A673 (cell line): ENCODE measurements around the gene KDM4B.

Experiments
- CTCF ChIP-seq: fragments of 300-800, 200-600 bp; sonication (generic); conservative IDR thresholded peaks from 2 replicates; pipeline ENCODE4 v1.5.1; 2017; ENCODE audit warnings: low read depth, mild to moderate bottlenecking, antibody characterized with exemption, low read length, moderate library complexity, mixed read lengths
- EZH2 ChIP-seq: fragments of 200-600 bp; sonication (generic); IDR thresholded peaks from 2 replicates; pipeline ENCODE4 v1.6.1; 2017; ENCODE audit warnings: borderline replicate concordance, low read depth, mild to moderate bottlenecking, mixed read lengths, antibody characterized with exemption, low read length; ENCODE audit not compliant: poor library complexity, severe bottlenecking

- TF ChIP-seq CTCF = no peak
- TF ChIP-seq EZH2 = no peak
Measured at GRCh38 chr19:5141129-5141849, 172.4 kb downstream of the KDM4B start.
